ENCODE measurements around the gene AMBRA1. TPM values are rescaled to one million over a fixed set of nuclear protein-coding genes. Genes with fewer than 3 reads are reported as not detected.

AMBRA1 gene
- total and polyA plus RNA-seq, 2 of the 8 experiments (the other 6 are each of a cell fraction or from before 2014, with no cell fraction given) = 14.2 to 37.4 TPM

DNA sequence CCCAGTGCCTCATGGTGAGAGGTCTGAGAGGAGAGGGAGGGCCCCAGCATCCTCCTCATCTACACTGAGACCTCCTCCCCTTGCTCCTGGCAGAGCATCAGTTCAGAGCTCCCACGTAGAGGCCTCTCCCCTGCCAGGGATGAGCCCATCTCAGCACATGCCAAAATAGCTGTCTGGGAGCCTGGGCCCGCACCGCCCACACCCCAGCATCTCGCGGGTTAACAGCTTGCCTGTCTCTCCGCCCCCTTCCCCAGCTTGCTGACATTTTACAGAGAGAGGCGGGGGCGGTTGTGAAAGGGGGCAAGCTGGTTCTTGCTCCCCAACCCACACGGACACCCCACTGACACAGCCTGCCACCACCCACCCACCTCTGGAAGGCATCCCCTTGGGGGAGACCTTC is 240.1 kb downstream of the AMBRA1 start:
- Histone ChIP-seq H2BK12ac (ENCODE audit: low read depth, low read length) (no peak overlapping the region), H3K79me1 (ENCODE audit: low read depth, low read length) (peaks cover 27% of the 10 kb centered on the region), H2AK5ac (ENCODE audit: low read depth, low read length) (no peak overlapping the region), H2AFZ (ENCODE audit: low read length) (no peak overlapping the region), H3K9ac (replicated peaks in 1 of 4; ENCODE audit: extremely low read depth in 1 of 4, low read depth in 3 of 4, low read length in 3 of 4) (no peak overlapping the region), H3K79me2 (ENCODE audit: control insufficient read depth in 1 of 2, insufficient read depth in 2 of 2, low read length in 2 of 2) (peaks cover 0 to 86% of the 10 kb centered on the region in 2 experiments; a peak in 3 of 4 replicates), H3K4ac (replicated peaks; ENCODE audit: insufficient read length, low read depth, low read length) (no peak overlapping the region), H3K27ac (ENCODE audit: low read depth, low read length) (no peak overlapping the region), H3K9me3 (ENCODE audit: insufficient read depth in 2 of 2, low read depth in 1 of 2, low read length in 1 of 2) (no peaks in the 10 kb centered on the region), H3K4me1 (replicated peaks in 1 of 4; ENCODE audit: control insufficient read depth in 3 of 4, insufficient read depth in 4 of 4, low read length in 3 of 4) (peaks cover 7 to 37% (median 23%) of the 10 kb centered on the region in 4 experiments), H3K23me2 (ENCODE audit: low read depth, low read length) (no peaks in the 10 kb centered on the region), H3K56ac (replicated peaks; ENCODE audit: insufficient read length, low read depth, low read length) (no peak overlapping the region), H2BK120ac (replicated peaks; ENCODE audit: low read depth, low read length) (no peak overlapping the region), H4K91ac (replicated peaks; ENCODE audit: insufficient read length, low read length) (no peak overlapping the region), H3K18ac (ENCODE audit: extremely low read depth, low read length) (no peak overlapping the region), H3K4me2 (ENCODE audit: insufficient read depth in 1 of 2, low read depth in 2 of 2, low read length in 2 of 2) (no peak overlapping the region), H2BK20ac (ENCODE audit: low read length) (no peak overlapping the region), H3K27me3 (replicated peaks in 1 of 4; ENCODE audit: control insufficient read depth in 3 of 4, extremely low read depth in 1 of 4, insufficient read depth in 3 of 4, low read length in 3 of 4) (no peaks in the 10 kb centered on the region), H3K4me3 (ENCODE audit: extremely low read depth in 1 of 4, insufficient read depth in 2 of 4, low read depth in 3 of 4, low read length in 4 of 4) (no peak overlapping the region), H3K23ac (ENCODE audit: insufficient read length) (no peak overlapping the region), H4K8ac (ENCODE audit: extremely low read depth, insufficient read depth, low read length) (peak overlapping the region; percentile 9; the same call in 1 of the 2 replicates), H4K20me1 (replicated peaks in 1 of 2; ENCODE audit: control insufficient read depth in 1 of 2, insufficient read depth in 2 of 2, low read length in 2 of 2) (peaks cover 13 to 34% of the 10 kb centered on the region in 2 experiments), H2BK5ac (ENCODE audit: low read depth, low read length) (0 out of 2 replicates have a peak overlapping the region, but pooled peaks have one; percentile 71), H2BK15ac (ENCODE audit: low read length) (no peak overlapping the region), H4K5ac (ENCODE audit: insufficient read length, low read depth, low read length) (no peak overlapping the region), H3K36me3 (ENCODE audit: control insufficient read depth in 2 of 4, insufficient read depth in 4 of 4, low read length in 3 of 4) (no peaks in the 10 kb centered on the region), H3K14ac (ENCODE audit: insufficient read length) (no peak overlapping the region)
- CTCF ChIA-PET (ENCODE audit: partially characterized antibody) = interaction anchor here (0.5 to 44.5 kb wide), 11 partner anchors 6 to 389 kb away, joined by 3 to 1004 read pairs (median 15); partner anchors contain the start of genes DGKZ and MDK
- 79% methylated on average over 8 of the region's 9 CpGs; no CpG with 5 or more reads in 1 of the 2 experiments for WGBS, 2 experiments (ENCODE audit: extremely low coverage in 1 of 2, insufficient coverage in 1 of 2, insufficient read length in 1 of 2, insufficient replicate concordance in 2 of 2, low coverage in 1 of 2, low lambda C conversion rate in 2 of 2, missing lambda C conversion rate in 1 of 2)
- POLR2A ChIA-PET (ENCODE audit: partially characterized antibody) = interaction anchor here (0.5 to 8.1 kb wide), 5 partner anchors 10 to 33 kb away, joined by 3 to 69 read pairs (median 3); no protein-coding TSS in a partner anchor
- TF ChIP-seq JUN (IDR thresholded peaks at IDR 0.05; ENCODE audit: low read depth, low read length) = no peak
- peak; percentile 57; the same call in 1 of the 2 replicates for TF ChIP-seq EGR1 (IDR thresholded peaks at IDR 0.05; ENCODE audit: borderline replicate concordance, low read depth, low read length)
- DNase-seq (ENCODE audit: low read depth in 1 of 2, low spot score in 2 of 2) (no peak), FAIRE-seq (no peak)

Data from H1 (cell line).